Tibial nerve (tissue), 4 donors: ENCODE measurements around the gene CLEC20A. TPM values are rescaled to one million over a fixed set of nuclear protein-coding genes. Genes with fewer than 3 reads are reported as not detected.

ENCODE experiments used
- DNase-seq, 2 donors: peaks; one replicate each; pipeline ENCODE4 v3.0.0-alpha.2; 2019; ENCODE audit warnings: low spot score in 2 of 2
- H3K27ac ChIP-seq, 4 donors: fragments of 200-600 bp; sonication (generic) in 3 of 4; one replicate each; pipeline ENCODE4 v1.5.1; 2017 to 2019; ENCODE audit warnings: mild to moderate bottlenecking in 1 of 4
- H3K27me3 ChIP-seq, 2 donors: fragments of 200-600 bp; sonication (generic) in 1 of 2; one replicate each; pipeline versions ENCODE4 v1.5.1 to v1.6.0; 2017 to 2019
- H3K36me3 ChIP-seq, 3 donors: fragments of 200-600 bp; sonication (generic); one replicate each; pipeline ENCODE4 v1.5.1; 2018 to 2019
- H3K4me1 ChIP-seq, 4 donors: fragments of 200-600 bp; sonication (generic) in 3 of 4; one replicate each; pipeline ENCODE4 v1.5.1; 2017 to 2019
- H3K4me3 ChIP-seq, 4 donors: fragments of 200-600 bp; sonication (generic) in 3 of 4; one replicate each; pipeline ENCODE4 v1.5.1; 2017 to 2019; ENCODE audit warnings: mild to moderate bottlenecking in 1 of 4, moderate library complexity in 1 of 4
- H3K9me3 ChIP-seq, 4 donors: fragments of 200-600 bp; sonication (generic) in 3 of 4; one replicate each; pipeline ENCODE4 v1.5.1; 2017 to 2019
- EP300 ChIP-seq, 2 donors: sonication (generic); formaldehyde crosslinking; IDR thresholded peaks; one replicate each; pipeline ENCODE4 v1.6.1; 2017; ENCODE audit warnings: antibody characterized with exemption in 2 of 2, mild to moderate bottlenecking in 1 of 2
- POLR2A ChIP-seq, 2 donors: fragments of 450-650 bp; IDR thresholded peaks; one replicate each; pipeline ENCODE4 v1.6.1; 2017; ENCODE audit warnings: antibody characterized with exemption in 2 of 2, mild to moderate bottlenecking in 2 of 2, moderate library complexity in 2 of 2
- WGBS, 2 donors: methylation state at CpG; one replicate each; pipeline ENCODE4 v1.1.5; 2018; 5-methylcytosine and 5-hydroxymethylcytosine counted together
- total RNA-seq, 4 donors: library from RNA; depleted of rRNA; stranded (reverse); fragments of >200 nt; gene quantifications; one replicate each; pipeline ENCODE4 v1.1.0, GENCODE V29; 2016
- TF ChIP-seq, protein P1 (sequence below), 5 experiments: fragments of 200-600 bp in 3 of 5; fragments of 450-650 bp in 2 of 5; sonication (generic) in 3 of 5; IDR thresholded peaks; one replicate each; pipeline ENCODE4 v1.5.1; 2016 to 2019; ENCODE audit warnings: antibody characterized with exemption in 5 of 5, mild to moderate bottlenecking in 3 of 5, moderate library complexity in 2 of 5

The CLEC20A gene
- total RNA-seq, 4 donors from 2014 or later, result 1.5 to 4.6 TPM; not detected in 2

DNA sequence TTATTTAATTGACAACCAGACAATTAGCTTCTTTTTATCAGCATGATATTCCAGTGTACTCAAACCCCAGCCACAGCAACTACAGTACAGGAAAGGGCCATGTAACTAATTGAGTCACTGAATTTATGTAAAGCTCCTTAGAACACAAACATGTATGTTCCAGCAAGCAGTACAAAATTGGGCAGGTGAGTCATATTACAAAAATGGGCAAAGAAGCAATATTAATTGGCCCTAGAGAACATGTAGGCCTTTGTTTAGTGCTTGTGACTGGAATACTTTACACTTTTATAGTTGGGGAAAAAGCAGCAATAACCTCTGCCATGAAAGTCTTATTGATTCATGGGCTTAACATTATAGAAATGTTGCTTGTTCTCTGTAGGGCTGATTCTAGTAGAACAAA, 31.8 kb downstream of the CLEC20A start:
- TF ChIP-seq POLR2A (IDR thresholded peaks at IDR 0.05) (no peak), EP300 (IDR thresholded peaks at IDR 0.05) (no peak)
- TF ChIP-seq, protein P1, sequence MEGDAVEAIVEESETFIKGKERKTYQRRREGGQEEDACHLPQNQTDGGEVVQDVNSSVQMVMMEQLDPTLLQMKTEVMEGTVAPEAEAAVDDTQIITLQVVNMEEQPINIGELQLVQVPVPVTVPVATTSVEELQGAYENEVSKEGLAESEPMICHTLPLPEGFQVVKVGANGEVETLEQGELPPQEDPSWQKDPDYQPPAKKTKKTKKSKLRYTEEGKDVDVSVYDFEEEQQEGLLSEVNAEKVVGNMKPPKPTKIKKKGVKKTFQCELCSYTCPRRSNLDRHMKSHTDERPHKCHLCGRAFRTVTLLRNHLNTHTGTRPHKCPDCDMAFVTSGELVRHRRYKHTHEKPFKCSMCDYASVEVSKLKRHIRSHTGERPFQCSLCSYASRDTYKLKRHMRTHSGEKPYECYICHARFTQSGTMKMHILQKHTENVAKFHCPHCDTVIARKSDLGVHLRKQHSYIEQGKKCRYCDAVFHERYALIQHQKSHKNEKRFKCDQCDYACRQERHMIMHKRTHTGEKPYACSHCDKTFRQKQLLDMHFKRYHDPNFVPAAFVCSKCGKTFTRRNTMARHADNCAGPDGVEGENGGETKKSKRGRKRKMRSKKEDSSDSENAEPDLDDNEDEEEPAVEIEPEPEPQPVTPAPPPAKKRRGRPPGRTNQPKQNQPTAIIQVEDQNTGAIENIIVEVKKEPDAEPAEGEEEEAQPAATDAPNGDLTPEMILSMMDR (IDR thresholded peaks at IDR 0.05), result no peak
- no peaks in the 10 kb centered on the region for H3K9me3 ChIP-seq

DNA sequence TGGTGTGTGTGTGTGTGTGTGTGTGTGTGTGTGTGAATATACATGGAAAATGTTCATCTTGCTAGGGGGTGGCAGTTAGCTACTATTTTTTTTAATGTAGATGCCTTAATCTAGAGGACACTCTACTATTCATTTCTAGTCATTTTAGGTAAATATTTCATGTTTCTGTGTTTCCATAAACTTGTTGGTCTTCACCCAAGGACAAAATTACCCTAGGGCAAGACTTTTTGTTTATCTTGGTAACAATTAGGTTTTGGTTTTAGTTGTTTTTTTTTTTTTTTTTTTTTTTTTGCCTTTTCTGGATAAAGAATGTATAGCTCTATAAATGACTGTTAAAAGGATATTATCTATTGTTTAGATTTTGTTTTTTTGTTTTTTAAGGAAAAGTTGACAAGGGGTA, 32.2 kb downstream of the CLEC20A start:
- TF ChIP-seq EP300 (IDR thresholded peaks at IDR 0.05) (no peak), POLR2A (IDR thresholded peaks at IDR 0.05) (no peak)
- TF ChIP-seq, protein P1 (IDR thresholded peaks at IDR 0.05), result no peak

More for the DNA sequence above, 31.8 kb downstream of the CLEC20A start:
- Histone ChIP-seq H3K36me3 (peaks cover 0 to 35% (median 0%) of the 10 kb centered on the region in 3 donors), H3K27ac (peak overlapping the region in 1 of 4 donors; percentile 60), H3K27me3 (no peaks in the 10 kb centered on the region), H3K4me1 (peaks cover 0 to 10% (median 2%) of the 10 kb centered on the region in 4 donors), H3K4me3 (no peak overlapping the region)
- no peak for DNase-seq

GRCh38 chr1:178464141-178464540, 32.6 kb downstream of the CLEC20A start:
- Histone ChIP-seq H3K4me1 (peaks cover 0 to 10% (median 2%) of the 10 kb centered on the region in 4 donors), H3K9me3 (no peaks in the 10 kb centered on the region), H3K27ac (peak overlapping the region in 2 of 4 donors; percentile 25 to 61), H3K36me3 (peaks cover 0 to 35% (median 0%) of the 10 kb centered on the region in 3 donors), H3K4me3 (no peak overlapping the region), H3K27me3 (no peaks in the 10 kb centered on the region)
- DNase-seq, result no peak
- WGBS, 2 donors, result 78 to 87% methylated on average over 1 of the region's 1 CpG
- TF ChIP-seq, protein P1 (IDR thresholded peaks at IDR 0.05), result no peak
- TF ChIP-seq EP300 (IDR thresholded peaks at IDR 0.05), result no peak

More for the DNA sequence above, 32.2 kb downstream of the CLEC20A start:
- Histone ChIP-seq H3K36me3 (peaks cover 0 to 35% (median 0%) of the 10 kb centered on the region in 3 donors), H3K4me1 (peaks cover 0 to 10% (median 2%) of the 10 kb centered on the region in 4 donors), H3K27me3 (no peaks in the 10 kb centered on the region), H3K9me3 (no peaks in the 10 kb centered on the region), H3K27ac (peak overlapping the region in 1 of 4 donors; percentile 61), H3K4me3 (no peak overlapping the region)
- DNase-seq, result no peak

GRCh38 chr1:178461701-178462100, 35.1 kb downstream of the CLEC20A start:
- 62 to 63% methylated on average over 4 of the region's 4 CpGs for WGBS, 2 donors
- H3K36me3 ChIP-seq, result peaks cover 0 to 31% (median 0%) of the 10 kb centered on the region in 3 donors
- H3K4me3 ChIP-seq, result no peak overlapping the region
- no peak for TF ChIP-seq POLR2A (IDR thresholded peaks at IDR 0.05)
- TF ChIP-seq, protein P1 (IDR thresholded peaks at IDR 0.05), result no peak
- TF ChIP-seq EP300 (IDR thresholded peaks at IDR 0.05), result no peak
- H3K27ac ChIP-seq, result peak overlapping the region in 2 of 4 donors; percentile 35 to 73
- DNase-seq, result no peak
- H3K27me3 ChIP-seq, result no peaks in the 10 kb centered on the region
- H3K4me1 ChIP-seq, result peaks cover 0 to 10% (median 2%) of the 10 kb centered on the region in 4 donors
- H3K9me3 ChIP-seq, result no peaks in the 10 kb centered on the region

GRCh38 chr1:178461104-178461503, 35.7 kb downstream of the CLEC20A start:
- H3K4me1 ChIP-seq, result peaks cover 0 to 10% (median 2%) of the 10 kb centered on the region in 4 donors
- peaks cover 0 to 31% (median 0%) of the 10 kb centered on the region in 3 donors for H3K36me3 ChIP-seq
- peak overlapping the region in 2 of 4 donors; percentile 2 to 73 for H3K27ac ChIP-seq
- no peak overlapping the region for H3K4me3 ChIP-seq
- 42 to 45% methylated on average over 2 of the region's 2 CpGs for WGBS, 2 donors
- H3K9me3 ChIP-seq, result no peaks in the 10 kb centered on the region
- TF ChIP-seq EP300 (IDR thresholded peaks at IDR 0.05) (no peak), POLR2A (IDR thresholded peaks at IDR 0.05) (no peak)
- TF ChIP-seq, protein P1 (IDR thresholded peaks at IDR 0.05), result no peak
- DNase-seq, result no peak
- H3K27me3 ChIP-seq, result no peaks in the 10 kb centered on the region
